Urothelium cell line (cell line): ENCODE measurements around the gene HORMAD2.

Experiments
- DNase-seq: peaks from one replicate; pipeline ENCODE4 v3.0.0; 2011; ENCODE audit warnings: low spot score, mixed read lengths
- FAIRE-seq: peaks from 2 replicates; lab custom pipeline; 2011; peaks lifted over from hg19 to GRCh38; lab: Jason Lieb, UNC

HORMAD2 gene, protein sequence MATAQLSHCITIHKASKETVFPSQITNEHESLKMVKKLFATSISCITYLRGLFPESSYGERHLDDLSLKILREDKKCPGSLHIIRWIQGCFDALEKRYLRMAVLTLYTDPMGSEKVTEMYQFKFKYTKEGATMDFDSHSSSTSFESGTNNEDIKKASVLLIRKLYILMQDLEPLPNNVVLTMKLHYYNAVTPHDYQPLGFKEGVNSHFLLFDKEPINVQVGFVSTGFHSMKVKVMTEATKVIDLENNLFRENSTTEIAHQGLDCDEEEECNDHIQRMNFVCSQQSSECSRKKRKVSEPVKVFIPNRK

DNA sequence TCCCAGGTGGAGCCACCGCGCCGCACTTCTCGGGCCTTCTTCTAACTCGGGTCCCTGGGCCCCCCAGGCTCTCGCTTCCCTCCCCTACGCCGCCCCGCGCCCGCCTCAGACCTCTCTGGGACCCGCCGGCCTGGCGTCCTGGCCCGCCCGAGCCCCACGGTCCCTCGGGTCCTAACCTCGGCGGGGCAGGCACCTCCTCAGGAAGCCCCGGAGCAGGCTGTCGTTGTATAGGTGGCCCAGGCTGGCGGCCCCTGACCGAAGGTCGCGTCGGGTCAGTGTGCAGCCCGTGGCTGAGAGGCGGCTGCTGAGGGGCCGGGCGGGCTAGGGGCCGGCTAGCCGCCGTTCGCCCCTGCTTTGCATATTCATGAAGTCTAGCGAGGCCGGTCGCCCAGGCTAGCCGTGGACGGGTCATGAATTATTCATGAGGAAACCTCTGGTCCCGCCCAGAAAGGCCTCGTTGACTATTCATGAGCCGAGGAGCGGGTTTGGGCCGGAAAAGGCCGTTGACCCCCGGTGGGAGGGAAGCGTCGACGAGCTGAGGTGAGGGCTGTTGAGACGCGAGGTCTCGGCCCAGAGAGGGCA lies at the start of gene HORMAD2:
HORMAD2 (plus strand) TSS at position 513 of the 582 bp plus-strand sequence. CDS start 13,489 bp downstream, outside the sequence.
- FAIRE-seq (no peak), DNase-seq (no peak)

DNA sequence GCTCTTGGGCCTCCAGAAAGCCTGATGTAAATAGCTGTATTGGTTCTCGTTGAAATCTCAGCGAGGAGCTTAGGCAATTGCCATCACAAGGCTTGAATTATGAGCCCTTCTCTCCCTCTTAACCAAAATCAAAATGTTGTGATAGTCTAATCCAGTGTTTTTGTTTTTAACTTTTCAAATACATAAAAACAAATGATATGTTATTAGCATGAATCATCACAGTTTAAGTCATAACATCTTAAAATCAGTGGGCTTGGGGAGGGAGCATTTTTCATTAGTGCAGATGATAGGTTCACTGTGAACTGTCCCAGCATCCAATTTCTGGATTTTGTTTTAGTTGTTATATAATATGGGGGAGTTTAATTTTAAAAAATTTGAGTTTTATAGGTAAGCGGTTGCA lies 48.9 kb upstream of the HORMAD2 start:
- FAIRE-seq, result no peak
- DNase-seq, result no peak

GRCh38 chr22:30031764-30032455 lies 48.4 kb upstream of the HORMAD2 start:
- FAIRE-seq (no peak), DNase-seq (no peak)

DNA sequence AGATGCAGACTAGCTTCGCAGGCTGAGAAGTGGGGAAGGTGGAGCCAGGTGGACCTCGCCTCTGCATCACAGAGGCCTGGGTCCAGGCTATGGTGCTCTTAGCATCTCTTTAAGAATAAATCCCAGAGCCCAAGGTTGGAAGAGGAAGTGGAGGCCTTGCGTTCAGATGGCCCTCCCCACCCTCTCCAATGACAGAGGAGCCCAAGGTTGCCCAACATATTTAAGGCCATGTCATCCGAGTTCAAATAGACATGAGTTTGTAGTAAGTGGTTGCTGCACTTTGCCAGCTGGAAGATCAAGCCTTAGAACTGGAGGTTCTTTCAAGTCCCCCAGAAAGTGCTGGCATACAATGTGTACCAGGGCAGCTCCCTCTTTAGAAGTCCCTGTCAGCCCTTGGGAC lies 47.1 kb upstream of the HORMAD2 start:
- no peak for DNase-seq
- FAIRE-seq, result no peak

GRCh38 chr22:30033901-30034300 lies 46.4 kb upstream of the HORMAD2 start:
- DNase-seq, result no peak
- no peak for FAIRE-seq

GRCh38 chr22:30036656-30037055 lies 43.6 kb upstream of the HORMAD2 start:
- no peak for FAIRE-seq

DNA sequence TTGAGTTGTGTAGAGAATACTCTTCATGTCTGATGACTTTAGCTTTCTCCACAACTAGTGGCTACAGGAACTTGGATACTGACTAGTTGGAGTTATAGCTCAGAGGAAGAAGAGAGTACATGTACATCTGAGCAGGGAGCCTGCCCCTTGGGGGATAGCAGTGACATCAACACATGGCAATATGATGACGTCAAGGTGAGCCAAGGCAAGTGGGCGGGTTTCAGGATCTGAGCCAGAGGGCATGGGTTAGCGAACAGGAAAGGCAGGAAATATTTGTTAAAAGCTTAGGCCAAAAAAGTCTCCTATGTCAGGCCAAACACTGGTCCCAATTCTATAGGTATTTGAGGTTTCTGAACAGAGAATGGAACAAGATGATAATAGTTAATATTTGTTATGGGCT lies 42.0 kb upstream of the HORMAD2 start:
- FAIRE-seq, result peak; percentile 20
- peak; percentile 39 for DNase-seq

More at GRCh38 chr22:30036656-30037055, 43.6 kb upstream of the HORMAD2 start:
- peak; percentile 40 for DNase-seq

- no peak for FAIRE-seq
Measured at GRCh38 chr22:30040499-30041260, 39.6 kb upstream of the HORMAD2 start.

GRCh38 chr22:30041475-30041874 lies 38.8 kb upstream of the HORMAD2 start:
- FAIRE-seq, result no peak
- no peak for DNase-seq

More at GRCh38 chr22:30040499-30041260, 39.6 kb upstream of the HORMAD2 start:
- DNase-seq, result no peak

- DNase-seq (no peak), FAIRE-seq (no peak)
Measured at GRCh38 chr22:30041881-30042280, 38.4 kb upstream of the HORMAD2 start.

GRCh38 chr22:30043161-30043560 lies 37.1 kb upstream of the HORMAD2 start:
- no peak for FAIRE-seq
- no peak for DNase-seq

DNA sequence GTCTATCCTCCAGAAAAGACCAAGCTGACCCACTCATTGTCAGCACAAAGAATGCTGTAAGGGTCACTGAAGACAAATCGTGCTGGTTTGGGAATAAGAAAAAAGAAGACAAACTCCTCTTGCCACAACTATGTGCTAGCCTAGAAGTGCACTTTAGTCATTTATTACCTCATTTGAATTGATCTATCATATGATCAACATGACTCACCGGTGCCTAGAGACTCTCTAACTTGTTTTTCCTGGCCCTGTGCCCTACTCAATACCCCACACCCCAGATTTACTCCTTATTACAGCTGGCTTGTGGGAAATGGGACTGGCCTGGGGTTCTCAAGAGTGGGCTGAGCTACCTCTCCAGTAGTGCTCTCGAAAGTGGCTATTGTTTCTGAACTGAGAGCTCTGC lies 35.9 kb upstream of the HORMAD2 start:
- FAIRE-seq (no peak), DNase-seq (peak; percentile 73)

DNA sequence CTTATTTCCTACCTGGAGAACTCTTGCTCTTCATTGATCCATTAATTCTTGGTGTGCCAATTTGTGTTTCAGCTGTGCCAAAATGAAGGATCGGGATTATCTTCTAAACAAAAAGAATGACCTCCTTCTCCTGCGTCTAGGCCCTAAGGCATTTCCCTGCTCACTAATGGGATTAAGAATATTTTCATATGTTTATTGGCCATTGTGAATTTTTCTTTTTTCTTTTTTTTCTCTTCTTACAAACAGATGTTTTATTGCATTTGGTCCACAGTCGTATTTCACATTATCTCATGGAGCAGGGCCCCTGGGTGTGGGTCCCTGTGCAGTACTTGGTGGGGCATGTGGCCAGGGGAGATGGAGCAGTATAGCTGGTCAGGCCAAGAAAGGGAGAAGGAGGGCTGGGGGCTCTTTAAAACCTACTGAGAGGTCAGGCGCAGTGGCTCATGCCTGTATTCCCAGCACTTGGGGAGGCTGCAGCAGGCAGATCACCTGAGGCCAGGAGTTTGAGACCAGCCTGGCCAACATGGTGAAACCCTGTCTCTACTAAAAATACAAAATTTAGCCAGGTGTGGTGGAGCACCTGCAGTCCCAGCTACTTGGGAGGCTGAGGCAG lies 35.3 kb upstream of the HORMAD2 start:
- DNase-seq, result no peak
- no peak for FAIRE-seq

DNA sequence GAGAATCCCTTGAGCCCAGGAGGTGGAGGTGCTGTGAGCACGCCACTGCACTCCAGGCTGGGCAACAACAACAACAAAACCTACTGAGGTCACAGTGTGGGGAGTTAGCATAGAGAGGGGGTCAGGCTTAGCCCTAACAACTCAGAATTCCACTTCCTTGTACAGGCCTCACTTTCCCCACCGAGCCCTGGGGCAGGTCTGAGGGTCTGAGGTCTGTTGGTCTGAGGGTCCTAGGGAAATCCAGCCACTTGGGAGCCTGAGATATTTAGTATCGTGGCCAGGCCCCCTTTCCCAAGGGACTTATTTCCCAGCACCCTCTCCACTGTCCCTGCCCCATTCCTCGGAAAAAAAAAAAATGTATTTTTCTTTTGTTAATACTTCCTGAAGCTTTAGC lies 34.8 kb upstream of the HORMAD2 start:
- DNase-seq (no peak), FAIRE-seq (no peak)

DNA sequence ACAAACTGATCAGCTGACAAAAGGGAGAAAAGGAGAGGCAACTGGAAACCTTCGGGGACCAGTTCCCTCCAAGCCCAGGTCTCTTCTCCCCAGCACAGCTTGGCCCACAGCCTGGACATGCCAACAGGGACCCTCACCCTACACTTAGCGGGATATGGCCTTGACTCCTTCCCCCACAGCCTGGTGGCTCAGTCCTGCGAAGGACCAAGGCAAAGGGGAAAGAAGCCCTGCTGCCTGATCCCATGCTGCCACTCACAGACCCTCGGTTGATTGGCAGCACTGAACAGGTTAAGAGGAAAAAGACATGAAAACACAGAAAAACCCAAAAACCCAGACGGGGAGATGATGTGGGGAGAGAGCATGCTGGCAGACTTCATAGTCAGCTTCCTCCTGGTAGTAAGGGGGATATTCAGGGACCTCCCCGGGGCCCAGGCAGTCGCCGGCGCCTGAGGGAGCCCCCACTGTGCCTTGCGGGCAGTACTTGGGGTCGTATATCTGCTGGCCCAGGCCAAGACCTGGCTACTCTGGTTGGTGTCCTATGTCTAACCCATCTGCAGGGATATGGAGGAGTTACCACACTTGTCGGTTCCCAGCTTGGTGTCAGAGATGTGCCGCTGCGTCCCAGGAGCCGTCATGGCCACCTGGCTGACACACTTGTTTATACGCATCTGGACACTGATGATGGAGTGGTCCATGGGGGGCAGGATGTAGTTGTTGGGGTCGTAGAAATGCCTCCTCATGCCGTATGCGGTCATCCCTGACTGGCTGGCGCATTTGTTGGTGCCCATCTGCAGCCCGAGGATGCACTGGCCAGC lies 34.2 kb upstream of the HORMAD2 start:
- FAIRE-seq (no peak), DNase-seq (no peak)

DNA sequence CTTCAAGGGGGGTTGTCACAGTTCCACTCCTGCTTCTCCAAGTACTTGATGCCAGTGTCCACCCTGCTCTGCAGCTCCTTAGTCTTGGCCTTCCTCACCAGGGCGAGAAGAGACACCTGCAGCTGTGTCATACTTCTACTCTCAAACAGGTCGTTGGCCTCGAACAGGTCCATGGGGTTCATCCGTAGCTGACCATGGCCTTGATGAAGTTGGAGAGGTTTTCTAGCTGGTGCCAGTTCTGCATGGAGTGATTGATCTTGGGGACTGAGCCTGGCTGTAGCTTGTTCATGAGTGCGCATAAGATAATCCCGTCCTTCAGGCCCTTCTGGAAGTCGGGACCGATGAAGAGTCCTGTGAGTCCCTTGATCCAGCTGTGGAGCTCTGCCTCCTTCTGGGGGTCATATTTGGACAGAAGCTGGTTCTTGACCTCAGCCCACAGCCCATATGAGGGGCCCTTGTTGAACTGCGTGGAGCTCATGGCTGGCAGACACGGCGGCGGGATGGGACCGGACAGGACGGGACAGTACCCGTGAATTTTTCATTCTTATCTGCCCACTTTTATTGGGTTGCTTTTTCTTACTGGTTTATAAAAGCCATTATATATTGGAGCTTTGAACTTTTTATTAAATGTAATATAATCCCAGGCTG lies 33.4 kb upstream of the HORMAD2 start:
- FAIRE-seq, result no peak
- no peak for DNase-seq

- DNase-seq, result no peak
- FAIRE-seq, result no peak
Measured at GRCh38 chr22:30047364-30047738, 32.9 kb upstream of the HORMAD2 start.

DNA sequence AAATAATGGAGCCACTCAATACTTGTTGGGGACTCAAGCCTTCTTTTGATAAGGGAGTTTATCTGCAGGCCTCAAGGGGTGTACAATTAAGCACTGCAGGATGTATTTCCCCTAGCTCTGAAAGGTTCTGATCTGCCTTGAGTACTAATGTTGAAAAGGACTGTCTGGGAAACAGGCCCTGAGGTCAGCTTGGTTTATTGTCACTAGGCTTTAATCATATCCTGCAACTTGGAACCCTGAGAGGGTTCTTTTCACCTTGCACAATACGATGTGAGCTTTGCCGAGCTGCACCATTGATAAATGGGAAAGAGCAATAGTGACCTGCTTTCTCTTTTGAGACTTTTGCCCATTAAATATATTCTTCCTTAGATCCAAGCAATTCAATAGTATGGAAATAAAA lies 31.6 kb upstream of the HORMAD2 start:
- DNase-seq, result no peak
- FAIRE-seq, result no peak

- FAIRE-seq (no peak), DNase-seq (no peak)
Measured at GRCh38 chr22:30054067-30054763, 26.0 kb upstream of the HORMAD2 start.
